Measurements from ENCODE around the gene MS4A5.

DNA sequence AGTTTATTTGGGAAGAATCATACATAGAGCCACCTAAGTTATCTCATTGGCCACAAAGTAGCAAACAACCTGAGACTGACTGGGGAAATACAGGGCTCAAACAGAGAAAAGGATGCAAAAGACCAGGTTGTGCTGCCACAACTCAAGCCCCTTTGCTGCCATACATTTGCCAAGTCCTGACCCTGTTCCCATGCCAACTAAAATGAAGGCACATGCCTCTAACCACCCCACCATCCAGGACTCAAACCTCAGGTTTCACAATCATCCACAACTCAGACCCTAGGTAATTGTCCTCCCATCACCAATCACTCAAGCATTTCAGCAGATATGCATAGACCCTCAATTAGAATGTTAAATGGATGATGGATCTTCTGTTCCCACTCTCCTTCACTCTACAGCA, 24.8 kb downstream of the MS4A5 start:
- TF ChIP-seq, protein P1, sequence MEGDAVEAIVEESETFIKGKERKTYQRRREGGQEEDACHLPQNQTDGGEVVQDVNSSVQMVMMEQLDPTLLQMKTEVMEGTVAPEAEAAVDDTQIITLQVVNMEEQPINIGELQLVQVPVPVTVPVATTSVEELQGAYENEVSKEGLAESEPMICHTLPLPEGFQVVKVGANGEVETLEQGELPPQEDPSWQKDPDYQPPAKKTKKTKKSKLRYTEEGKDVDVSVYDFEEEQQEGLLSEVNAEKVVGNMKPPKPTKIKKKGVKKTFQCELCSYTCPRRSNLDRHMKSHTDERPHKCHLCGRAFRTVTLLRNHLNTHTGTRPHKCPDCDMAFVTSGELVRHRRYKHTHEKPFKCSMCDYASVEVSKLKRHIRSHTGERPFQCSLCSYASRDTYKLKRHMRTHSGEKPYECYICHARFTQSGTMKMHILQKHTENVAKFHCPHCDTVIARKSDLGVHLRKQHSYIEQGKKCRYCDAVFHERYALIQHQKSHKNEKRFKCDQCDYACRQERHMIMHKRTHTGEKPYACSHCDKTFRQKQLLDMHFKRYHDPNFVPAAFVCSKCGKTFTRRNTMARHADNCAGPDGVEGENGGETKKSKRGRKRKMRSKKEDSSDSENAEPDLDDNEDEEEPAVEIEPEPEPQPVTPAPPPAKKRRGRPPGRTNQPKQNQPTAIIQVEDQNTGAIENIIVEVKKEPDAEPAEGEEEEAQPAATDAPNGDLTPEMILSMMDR (IDR thresholded peaks at IDR 0.05; ENCODE audit: insufficient read depth, low read depth, low read length), result no peak
- TF ChIP-seq EZH2 (IDR thresholded peaks at IDR 0.05; ENCODE audit: insufficient read depth, low read length), result no peak
